Stimulated activated CD4-positive, alpha-beta T cell treated with anti-CD3 and anti-CD28 coated beads, Interleukin-1b, Interleukin-23, amount 100 ng/mL, for 4 hours (primary cell): ENCODE data around the gene LYVE1.

Source experiments
- DNase-seq, 2 donors: peaks; one replicate each; pipeline ENCODE4 v3.0.0-alpha.2; 2020; ENCODE audit warnings: low read depth in 2 of 2

Gene LYVE1

GRCh38 chr11:10522921-10523320, 45.5 kb downstream of the LYVE1 start:
- DNase-seq: no peak

- DNase-seq: no peak
Measured at GRCh38 chr11:10522276-10522675, 46.2 kb downstream of the LYVE1 start.

- no peak for DNase-seq
Measured at GRCh38 chr11:10520562-10520961, 47.9 kb downstream of the LYVE1 start.

- no peak for DNase-seq
Measured at GRCh38 chr11:10519630-10520029, 48.8 kb downstream of the LYVE1 start.

- DNase-seq: no peak
Measured at GRCh38 chr11:10518891-10519290, 49.6 kb downstream of the LYVE1 start.

GRCh38 chr11:10518123-10518522, 50.3 kb downstream of the LYVE1 start:
- no peak for DNase-seq

GRCh38 chr11:10515418-10515817, 53.0 kb downstream of the LYVE1 start:
- no peak for DNase-seq

- no peak for DNase-seq
Measured at GRCh38 chr11:10514709-10515108, 53.8 kb downstream of the LYVE1 start.

GRCh38 chr11:10514202-10514601, 54.3 kb downstream of the LYVE1 start:
- DNase-seq: no peak

GRCh38 chr11:10511181-10511621, 57.3 kb downstream of the LYVE1 start:
- DNase-seq: no peak
